Thoracic aorta (tissue), 2 donors: ENCODE data around the gene ADH1B. TPM values are rescaled to one million over a fixed set of nuclear protein-coding genes. Genes with fewer than 3 reads are reported as not detected.
A peak's percentile ranks its signal among the peaks of the same experiment; 100 is the strongest.

Experiments used
- ATAC-seq: fragments of 150-250 bp; one replicate; pipeline ENCODE4 v1.8.0; 2017; ENCODE audit warnings: low read depth; ENCODE audit not compliant: insufficient number of reproducible peaks, low FRiP score
- DNase-seq: peaks from one replicate; pipeline ENCODE4 v3.0.0-alpha.2; 2020; ENCODE audit warnings: low spot score
- H3K27ac ChIP-seq, 2 donors: fragments of 200-600 bp; sonication (generic); 1 replicate in 1 of 2; 2 replicates in 1 of 2; pipeline ENCODE4 v1.5.1; 2016; ENCODE audit warnings: mild to moderate bottlenecking in 2 of 2, moderate library complexity in 2 of 2
- H3K27me3 ChIP-seq: fragments of 200-600 bp; sonication (generic); replicated peaks from 2 replicates; pipeline ENCODE4 v1.6.0; 2016; ENCODE audit warnings: mild to moderate bottlenecking; ENCODE audit not compliant: insufficient read depth
- H3K36me3 ChIP-seq: fragments of 200-600 bp; sonication (generic); one replicate; pipeline ENCODE4 v1.5.1; 2016
- H3K4me1 ChIP-seq, 2 donors: fragments of 200-600 bp; sonication (generic); 1 replicate in 1 of 2; 2 replicates in 1 of 2; pipeline versions ENCODE4 v1.5.1 to v1.6.0; 2016; ENCODE audit warnings: low read depth in 2 of 2, mild to moderate bottlenecking in 1 of 2; ENCODE audit not compliant: control insufficient read depth in 1 of 2
- H3K4me3 ChIP-seq: fragments of 200-600 bp; sonication (generic); 2 replicates; pipeline ENCODE4 v1.5.1; 2016; ENCODE audit warnings: mild to moderate bottlenecking
- H3K9me3 ChIP-seq: fragments of 200-600 bp; sonication (generic); 2 replicates; pipeline ENCODE4 v1.5.1; 2016
- CTCF ChIP-seq: fragments of 200-600 bp; sonication (generic); IDR thresholded peaks from one replicate; pipeline ENCODE4 v1.5.1; 2019; ENCODE audit warnings: antibody characterized with exemption
- total RNA-seq, 2 donors: library from RNA; depleted of rRNA; stranded (reverse); fragments of >200 nt; gene quantifications; one replicate each; pipeline versions ENCODE4 v1.1.0 to v1.2.3, GENCODE V29; 2016

Gene ADH1B
- total RNA-seq, 2 donors from 2014 or later: 1,169 to 1,563 TPM

- Histone ChIP-seq H3K9me3 (no peaks in the 10 kb centered on the region), H3K27me3 (no peaks in the 10 kb centered on the region), H3K4me3 (no peak overlapping the region), H3K36me3 (no peaks in the 10 kb centered on the region), H3K27ac (no peak overlapping the region), H3K4me1 (no peaks in the 10 kb centered on the region)
- DNase-seq (no peak), ATAC-seq (no peak)
- TF ChIP-seq CTCF: no peak
These were observed 44.8 kb downstream of the ADH1B start for GRCh38 chr4:99276417-99276816.

GRCh38 chr4:99275885-99276284, 45.3 kb downstream of the ADH1B start:
- Histone ChIP-seq H3K27me3 (no peaks in the 10 kb centered on the region), H3K4me1 (no peaks in the 10 kb centered on the region), H3K36me3 (no peaks in the 10 kb centered on the region), H3K4me3 (no peak overlapping the region), H3K27ac (no peak overlapping the region), H3K9me3 (no peaks in the 10 kb centered on the region)
- no peak for DNase-seq
- ATAC-seq: no peak
- no peak for TF ChIP-seq CTCF

DNA sequence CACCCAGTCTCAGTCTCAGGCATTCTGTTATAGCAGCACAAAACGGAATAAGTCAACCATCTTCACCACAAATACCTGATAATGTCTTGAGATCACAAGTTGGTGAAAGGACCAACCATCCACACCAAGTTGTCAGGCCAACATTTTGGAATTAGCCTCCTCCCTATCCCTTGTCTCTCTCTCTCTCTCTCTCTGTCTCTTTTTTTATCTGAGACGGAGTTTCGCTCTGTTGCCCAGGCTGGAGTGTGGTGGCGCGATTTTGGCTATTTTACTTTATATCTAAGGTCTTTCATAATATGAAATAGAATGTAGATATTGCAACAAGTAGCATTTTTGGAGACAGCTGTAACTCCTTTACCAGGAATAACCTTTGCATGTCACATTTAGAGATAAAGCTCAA, 46.2 kb downstream of the ADH1B start:
- TF ChIP-seq CTCF: no peak
- Histone ChIP-seq H3K4me1 (no peaks in the 10 kb centered on the region), H3K27ac (no peak overlapping the region), H3K36me3 (no peaks in the 10 kb centered on the region), H3K9me3 (no peaks in the 10 kb centered on the region), H3K27me3 (no peaks in the 10 kb centered on the region), H3K4me3 (no peak overlapping the region)
- DNase-seq (no peak), ATAC-seq (no peak)

GRCh38 chr4:99273704-99274103, 47.5 kb downstream of the ADH1B start:
- Histone ChIP-seq H3K9me3 (no peaks in the 10 kb centered on the region), H3K27ac (no peak overlapping the region), H3K36me3 (no peaks in the 10 kb centered on the region), H3K4me3 (no peak overlapping the region), H3K4me1 (no peaks in the 10 kb centered on the region), H3K27me3 (no peaks in the 10 kb centered on the region)
- TF ChIP-seq CTCF: no peak
- ATAC-seq (no peak), DNase-seq (no peak)

DNA sequence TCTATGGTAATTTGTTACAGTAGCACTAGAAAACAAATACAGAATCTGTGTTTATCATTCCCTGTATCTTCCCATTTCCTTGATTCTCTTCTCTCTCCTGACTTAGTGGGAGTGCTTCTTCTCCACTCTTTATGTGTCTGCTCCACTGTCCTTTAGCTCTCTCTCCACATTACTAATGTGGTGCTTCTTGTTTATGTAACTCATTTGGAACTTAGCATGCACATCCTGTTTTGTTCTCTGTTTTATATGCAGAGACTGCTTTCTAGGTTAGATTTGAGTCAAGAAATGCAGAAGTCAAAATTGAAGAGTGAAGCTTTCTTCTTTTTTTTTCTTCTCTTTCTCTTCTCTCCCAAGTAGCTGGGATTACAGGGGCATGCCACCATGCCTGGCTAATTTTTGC, 56.3 kb downstream of the ADH1B start:
- no peak for TF ChIP-seq CTCF
- DNase-seq (no peak), ATAC-seq (no peak)
- no peak overlapping the region for H3K4me3 ChIP-seq
- no peaks in the 10 kb centered on the region for H3K9me3 ChIP-seq
- H3K4me1 ChIP-seq: peaks cover 10 to 21% of the 10 kb centered on the region in 2 donors
- H3K27me3 ChIP-seq: no peaks in the 10 kb centered on the region
- H3K36me3 ChIP-seq: no peaks in the 10 kb centered on the region
- H3K27ac ChIP-seq: peak overlapping the region in 1 of 2 donors; percentile 46

Other genes starting within 250 kb of the ADH1B start
- 100 to 1,000 TPM; 149 to 180 TPM for gene ADH5, start 232.6 kb downstream of the ADH1B start, total RNA-seq
- gene ADH4, start 177.1 kb downstream of the ADH1B start, total RNA-seq: under 1 TPM; 0.27 to 0.92 TPM
- under 1 TPM in 1 of 2 donors, not detected in 1; 0.41 TPM for gene ADH6, start 102.2 kb downstream of the ADH1B start, total RNA-seq
- gene ADH1A, start 30.4 kb downstream of the ADH1B start, total RNA-seq: under 1 TPM in 1 of 2 donors, not detected in 1; 0.99 TPM
- 1 to 10 TPM; 4.5 to 5.4 TPM for gene ADH1C, start 31.3 kb upstream of the ADH1B start, total RNA-seq
- not detected for gene ADH7, start 113.9 kb upstream of the ADH1B start, total RNA-seq
- not detected for gene C4orf17, start 189.6 kb upstream of the ADH1B start, total RNA-seq
- gene TRMT10A, start 242.6 kb upstream of the ADH1B start, total RNA-seq: 1 to 10 TPM; 3.7 to 5.0 TPM